Stimulated activated CD8-positive, alpha-beta memory T cell treated with anti-CD3 and anti-CD28 coated beads, Interleukin-12 subunit alpha, Interleukin-12 subunit beta, amount 100 ng/mL, for 1 hour (primary cell): ENCODE measurements around the gene SLC9A4.

Source experiments
- DNase-seq: peaks from one replicate; pipeline ENCODE4 v3.0.0-alpha.2; 2020; ENCODE audit warnings: low read depth

SLC9A4 gene

GRCh38 chr2:102502576-102502975, 29.6 kb downstream of the SLC9A4 start:
- no peak for DNase-seq

GRCh38 chr2:102504833-102505232, 31.8 kb downstream of the SLC9A4 start:
- DNase-seq: no peak

GRCh38 chr2:102505290-102505689, 32.3 kb downstream of the SLC9A4 start:
- DNase-seq: no peak

- no peak for DNase-seq
Measured at GRCh38 chr2:102506743-102507142, 33.7 kb downstream of the SLC9A4 start.

GRCh38 chr2:102508863-102509262, 35.8 kb downstream of the SLC9A4 start:
- DNase-seq: no peak

- no peak for DNase-seq
Measured at GRCh38 chr2:102509749-102510148, 36.7 kb downstream of the SLC9A4 start.

- DNase-seq: no peak
Measured at GRCh38 chr2:102510791-102511575, 38.0 kb downstream of the SLC9A4 start.

GRCh38 chr2:102512161-102512560, 39.1 kb downstream of the SLC9A4 start:
- no peak for DNase-seq

GRCh38 chr2:102513355-102513939, 40.4 kb downstream of the SLC9A4 start:
- DNase-seq: no peak

- no peak for DNase-seq
Measured at GRCh38 chr2:102514061-102514785, 41.2 kb downstream of the SLC9A4 start.

- DNase-seq: no peak
Measured at GRCh38 chr2:102515851-102516250, 42.8 kb downstream of the SLC9A4 start.

GRCh38 chr2:102518170-102518569, 45.1 kb downstream of the SLC9A4 start:
- DNase-seq: no peak

GRCh38 chr2:102520009-102520408, 47.0 kb downstream of the SLC9A4 start:
- no peak for DNase-seq

GRCh38 chr2:102520801-102521200, 47.8 kb downstream of the SLC9A4 start:
- no peak for DNase-seq

GRCh38 chr2:102522162-102522561, 49.1 kb downstream of the SLC9A4 start:
- DNase-seq: no peak

GRCh38 chr2:102522890-102523289, 49.9 kb downstream of the SLC9A4 start:
- no peak for DNase-seq

GRCh38 chr2:102523651-102524050, 50.6 kb downstream of the SLC9A4 start:
- no peak for DNase-seq

- DNase-seq: no peak
Measured at GRCh38 chr2:102527086-102527485, 54.1 kb downstream of the SLC9A4 start.

- no peak for DNase-seq
Measured at GRCh38 chr2:102538491-102538890, 65.5 kb downstream of the SLC9A4 start.

GRCh38 chr2:102540882-102541281, 67.9 kb downstream of the SLC9A4 start:
- no peak for DNase-seq

GRCh38 chr2:102544182-102544581, 71.2 kb downstream of the SLC9A4 start:
- DNase-seq: no peak

GRCh38 chr2:102547462-102547861, 74.4 kb downstream of the SLC9A4 start:
- no peak for DNase-seq

- DNase-seq: no peak
Measured at GRCh38 chr2:102549027-102549426, 76.0 kb downstream of the SLC9A4 start.
